T-helper 2 cell treated with Interferon-gamma antibody and Interleukin-4, amounts not matched to agents 5 μg/mL and 100 μg/mL, for 36 hours (primary cell): ENCODE data around the gene GPR108.

Experiments
- DNase-seq: peaks from one replicate; pipeline ENCODE4 v3.0.0; 2021; ENCODE audit warnings: low spot score
- H3K27ac Mint-ChIP-seq: one replicate; pipeline ENCODE4 v1.8.0; 2021; ENCODE audit warnings: mild to moderate bottlenecking, mixed read lengths
- H3K27me3 Mint-ChIP-seq: one replicate; pipeline ENCODE4 v1.8.0; 2021; ENCODE audit warnings: low read depth, mixed read lengths
- H3K36me3 Mint-ChIP-seq: one replicate; pipeline ENCODE4 v1.8.0; 2021; ENCODE audit warnings: low read depth, mixed read lengths
- H3K4me1 Mint-ChIP-seq: one replicate; pipeline ENCODE4 v1.8.0; 2021; ENCODE audit warnings: low read depth, mixed read lengths
- H3K4me3 Mint-ChIP-seq: one replicate; pipeline ENCODE4 v1.8.0; 2022; ENCODE audit warnings: mild to moderate bottlenecking, moderate library complexity, mixed read lengths
- H3K9me3 Mint-ChIP-seq: one replicate; pipeline ENCODE4 v1.8.0; 2021; ENCODE audit warnings: mixed read lengths

The GPR108 gene

DNA sequence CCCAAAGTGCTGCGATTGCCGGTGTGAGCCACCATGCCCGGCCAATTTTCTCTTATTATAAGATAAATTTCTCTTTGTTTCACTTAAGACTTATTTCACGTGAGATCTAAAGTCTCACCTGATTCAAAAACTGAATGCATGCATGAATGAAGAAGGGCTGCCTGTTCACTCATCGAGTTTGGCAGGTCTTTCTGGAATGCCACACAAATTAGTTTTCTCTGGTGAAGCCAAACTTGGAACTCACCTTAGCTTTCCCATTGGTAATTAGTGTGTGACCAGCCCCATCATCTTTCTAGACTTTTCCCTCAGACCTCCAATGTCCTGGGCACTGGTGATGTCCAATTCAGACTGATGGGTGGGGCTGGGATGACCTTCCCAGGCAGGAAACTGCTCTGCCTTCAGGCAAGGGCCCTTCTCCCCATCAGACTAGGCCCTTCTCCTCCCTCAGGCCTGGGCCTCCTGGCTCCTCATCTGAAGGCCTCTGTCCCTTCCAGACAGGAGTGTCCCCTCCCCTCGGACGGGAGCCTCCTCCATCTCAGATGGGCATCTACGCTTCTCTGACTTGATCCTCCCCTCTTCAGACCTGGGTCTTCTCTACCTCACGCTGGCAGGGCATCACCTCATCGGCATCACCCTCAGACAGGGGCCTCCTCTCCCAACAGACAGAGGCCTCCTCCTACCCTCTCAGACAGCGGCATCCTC, 31.3 kb downstream of the GPR108 start:
- Mint-ChIP-seq H3K36me3 (no peaks in the 10 kb centered on the region), H3K27me3 (peaks cover 30% of the 10 kb centered on the region), H3K27ac (no peak overlapping the region), H3K4me1 (peaks cover 4% of the 10 kb centered on the region), H3K4me3 (no peak overlapping the region), H3K9me3 (no peaks in the 10 kb centered on the region)
- no peak for DNase-seq

DNA sequence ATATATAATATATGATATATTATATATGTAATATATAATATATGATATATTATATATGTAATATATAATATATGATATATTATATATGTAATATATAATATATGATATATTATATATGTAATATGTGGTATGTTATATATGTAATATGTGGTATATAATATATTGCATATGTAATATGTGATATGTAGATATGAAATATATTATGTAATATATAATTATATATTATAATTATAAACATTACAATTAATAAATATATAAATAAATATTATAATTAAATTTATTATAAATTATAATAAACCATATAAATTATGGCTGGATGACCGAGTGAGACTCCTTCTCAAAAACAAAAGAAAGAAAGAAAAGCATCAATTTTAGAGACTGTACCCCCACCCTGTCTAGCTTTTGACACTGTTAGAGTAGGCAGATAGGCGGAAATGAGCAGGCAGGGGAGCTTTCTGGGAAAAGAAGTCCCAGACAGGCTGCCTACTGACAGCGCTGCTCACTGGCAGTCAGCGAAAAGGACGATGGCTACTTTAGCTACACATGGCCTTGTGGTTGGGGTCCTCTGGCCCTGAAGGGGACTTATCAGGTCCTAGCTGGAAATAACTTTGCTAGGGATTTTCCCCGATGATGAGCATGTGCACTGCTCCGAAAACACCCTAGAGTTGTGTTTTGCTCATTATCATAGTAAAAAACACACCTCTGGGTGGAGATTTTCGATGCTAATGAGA, 36.6 kb downstream of the GPR108 start:
- H3K36me3 Mint-ChIP-seq = no peaks in the 10 kb centered on the region
- H3K27ac Mint-ChIP-seq = no peak overlapping the region
- H3K4me3 Mint-ChIP-seq = no peak overlapping the region
- DNase-seq = no peak
- H3K27me3 Mint-ChIP-seq = no peaks in the 10 kb centered on the region
- H3K4me1 Mint-ChIP-seq = peaks cover 6% of the 10 kb centered on the region
- no peaks in the 10 kb centered on the region for H3K9me3 Mint-ChIP-seq

DNA sequence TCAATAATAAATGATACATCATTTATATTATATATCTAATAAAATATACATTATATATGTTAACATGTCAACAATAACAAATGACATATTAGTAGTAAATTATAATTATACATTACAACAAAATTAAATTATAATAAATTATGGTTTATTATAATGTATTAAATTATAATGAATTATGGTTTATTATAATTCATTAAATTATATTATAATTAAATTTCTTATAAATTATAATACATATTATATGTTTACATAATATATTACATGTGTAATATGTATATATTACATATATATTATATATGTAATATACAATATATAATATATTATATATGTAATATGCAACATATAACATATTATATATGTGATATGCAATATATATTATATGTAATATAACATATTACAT, 37.4 kb downstream of the GPR108 start:
- peaks cover 6% of the 10 kb centered on the region for H3K4me1 Mint-ChIP-seq

DNA sequence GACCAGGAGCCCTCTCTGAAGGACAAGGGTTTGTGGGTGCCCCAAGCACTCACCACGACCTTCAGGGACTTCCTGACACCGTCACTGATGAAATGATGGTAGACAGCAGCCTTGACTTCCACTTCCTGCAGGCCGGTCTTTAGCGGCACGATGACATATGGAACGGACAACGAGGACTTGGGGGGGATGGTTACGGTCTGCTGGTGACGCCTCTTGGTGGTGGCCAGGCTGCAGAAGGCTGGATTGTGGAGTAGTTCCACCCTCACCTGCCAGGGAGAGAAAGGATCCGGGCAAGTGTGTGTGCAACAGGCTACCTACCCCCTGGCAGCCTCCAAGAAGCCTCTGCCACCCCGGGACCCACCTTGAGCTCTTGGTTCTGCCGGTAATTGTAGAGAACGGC, 40.1 kb downstream of the GPR108 start:
- Mint-ChIP-seq H3K27me3 (no peaks in the 10 kb centered on the region), H3K9me3 (no peaks in the 10 kb centered on the region), H3K27ac (no peak overlapping the region), H3K36me3 (no peaks in the 10 kb centered on the region), H3K4me1 (peaks cover 6% of the 10 kb centered on the region), H3K4me3 (no peak overlapping the region)
- DNase-seq = no peak

More for the DNA sequence above, 37.4 kb downstream of the GPR108 start:
- H3K36me3 Mint-ChIP-seq = no peaks in the 10 kb centered on the region
- no peak for DNase-seq
- H3K27me3 Mint-ChIP-seq = no peaks in the 10 kb centered on the region
- no peak overlapping the region for H3K4me3 Mint-ChIP-seq
- no peak overlapping the region for H3K27ac Mint-ChIP-seq
- H3K9me3 Mint-ChIP-seq = no peaks in the 10 kb centered on the region

DNA sequence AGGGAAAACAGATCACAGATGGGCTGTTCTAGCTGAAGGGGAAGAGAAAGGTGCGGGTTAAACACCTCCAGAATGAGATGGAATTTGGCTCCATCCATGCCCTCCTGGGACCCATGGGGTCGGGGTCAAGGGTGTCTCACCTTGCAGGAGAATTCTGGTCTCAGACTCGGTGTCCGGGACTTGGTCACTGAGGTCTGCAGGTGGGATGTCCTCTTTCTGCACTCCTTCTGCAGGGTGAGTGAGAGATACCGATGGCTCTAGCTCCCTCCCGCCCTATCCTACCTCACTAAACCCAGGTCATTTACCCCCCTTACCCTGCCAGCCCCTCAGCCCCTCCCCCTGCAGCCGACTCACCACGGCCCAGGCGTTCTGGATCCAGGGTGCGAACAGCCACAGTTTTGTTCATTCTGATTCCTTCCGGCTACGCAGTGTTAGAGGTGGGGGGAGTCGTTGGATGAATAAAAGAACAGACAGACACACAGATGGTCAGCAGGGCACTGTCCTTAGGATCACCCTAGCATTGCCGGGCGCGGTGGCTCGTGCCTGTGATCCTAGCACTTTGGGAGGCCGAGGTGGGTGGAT, 41.0 kb downstream of the GPR108 start:
- H3K4me1 Mint-ChIP-seq = peaks cover 6% of the 10 kb centered on the region
- H3K27ac Mint-ChIP-seq = no peak overlapping the region
- no peaks in the 10 kb centered on the region for H3K9me3 Mint-ChIP-seq
- no peak overlapping the region for H3K4me3 Mint-ChIP-seq
- no peaks in the 10 kb centered on the region for H3K27me3 Mint-ChIP-seq
- H3K36me3 Mint-ChIP-seq = no peaks in the 10 kb centered on the region
- DNase-seq = no peak

DNA sequence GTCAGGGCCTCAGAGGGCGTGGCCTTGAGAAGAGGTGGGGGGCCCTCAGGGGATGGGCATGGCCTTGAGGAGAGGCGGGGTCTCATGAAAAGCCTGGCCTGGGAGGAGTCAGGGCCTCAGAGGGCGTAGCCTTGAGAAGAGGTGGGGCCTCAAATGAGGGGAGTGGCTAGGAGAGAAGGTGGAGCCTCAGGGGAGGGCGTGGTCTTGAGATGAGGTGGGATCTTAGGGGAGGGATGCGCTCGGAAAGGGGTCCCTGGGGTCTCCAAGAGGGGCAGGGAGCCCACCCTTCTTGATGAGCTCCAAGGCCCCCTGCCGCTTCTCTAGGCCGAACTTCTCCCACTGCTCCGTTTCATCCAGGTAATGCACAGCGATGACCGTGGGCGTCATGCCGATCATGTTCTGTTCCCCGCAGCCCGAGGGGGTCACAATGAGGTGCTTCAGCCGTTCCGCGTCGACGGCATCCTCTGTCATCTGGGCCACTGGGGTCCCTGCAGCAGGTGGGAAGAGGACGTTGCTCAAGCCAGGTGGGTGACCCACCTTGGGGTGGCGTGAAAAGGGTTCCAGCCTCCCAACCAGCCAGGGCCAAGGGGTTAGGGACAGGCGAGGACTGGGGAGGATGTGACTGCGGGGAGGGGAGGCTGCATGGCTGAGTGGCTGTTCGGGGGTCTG, 43.1 kb downstream of the GPR108 start:
- Mint-ChIP-seq H3K4me1 (peaks cover 6% of the 10 kb centered on the region), H3K27ac (no peak overlapping the region), H3K4me3 (no peak overlapping the region), H3K27me3 (no peaks in the 10 kb centered on the region), H3K36me3 (no peaks in the 10 kb centered on the region), H3K9me3 (no peaks in the 10 kb centered on the region)
- DNase-seq = no peak

DNA sequence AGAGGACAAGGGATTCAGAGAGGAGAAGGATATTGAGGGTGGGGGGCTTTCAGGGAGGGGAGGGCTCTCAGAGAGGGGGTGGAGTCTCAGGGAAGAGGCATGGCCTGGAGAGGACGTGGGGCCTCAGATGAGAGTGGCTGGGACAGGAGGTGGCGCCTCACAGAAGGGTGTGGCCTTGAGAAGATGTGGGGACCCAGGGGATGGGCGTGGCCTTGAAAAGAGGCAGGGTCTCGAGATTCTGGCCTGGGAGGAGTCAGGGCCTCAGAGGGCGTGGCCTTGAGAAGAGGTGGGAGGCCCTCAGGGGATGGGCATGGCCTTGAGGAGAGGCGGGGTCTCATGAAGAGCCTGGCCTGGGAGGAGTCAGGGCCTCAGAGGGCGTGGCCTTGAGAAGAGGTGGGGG, 43.7 kb downstream of the GPR108 start:
- Mint-ChIP-seq H3K36me3 (no peaks in the 10 kb centered on the region), H3K4me1 (peaks cover 10% of the 10 kb centered on the region), H3K27ac (peak overlapping the region; percentile 41), H3K9me3 (no peaks in the 10 kb centered on the region), H3K27me3 (no peaks in the 10 kb centered on the region), H3K4me3 (no peak overlapping the region)
- DNase-seq = no peak

DNA sequence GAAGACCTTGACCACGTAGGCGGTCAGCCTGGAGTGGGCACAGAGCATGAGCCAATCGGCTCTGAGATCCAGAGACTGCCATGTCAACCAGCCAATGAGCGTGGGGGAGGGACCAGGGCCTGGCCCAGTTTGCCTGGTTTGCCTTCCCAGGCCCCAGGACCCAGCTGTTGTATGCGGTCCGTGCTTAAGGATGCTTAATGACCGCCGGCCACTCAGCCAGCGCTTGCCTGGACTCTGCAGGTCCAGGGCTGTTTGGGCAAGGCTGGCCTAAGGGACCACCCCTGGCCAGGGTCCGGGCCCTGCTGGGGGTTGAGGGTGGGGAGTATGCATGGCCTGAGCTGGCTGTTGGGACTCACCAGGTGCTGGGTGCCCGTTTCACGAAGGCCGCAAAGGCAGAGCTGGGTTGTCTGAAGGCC, 44.3 kb downstream of the GPR108 start:
- DNase-seq = no peak
- H3K27me3 Mint-ChIP-seq = no peaks in the 10 kb centered on the region

DNA sequence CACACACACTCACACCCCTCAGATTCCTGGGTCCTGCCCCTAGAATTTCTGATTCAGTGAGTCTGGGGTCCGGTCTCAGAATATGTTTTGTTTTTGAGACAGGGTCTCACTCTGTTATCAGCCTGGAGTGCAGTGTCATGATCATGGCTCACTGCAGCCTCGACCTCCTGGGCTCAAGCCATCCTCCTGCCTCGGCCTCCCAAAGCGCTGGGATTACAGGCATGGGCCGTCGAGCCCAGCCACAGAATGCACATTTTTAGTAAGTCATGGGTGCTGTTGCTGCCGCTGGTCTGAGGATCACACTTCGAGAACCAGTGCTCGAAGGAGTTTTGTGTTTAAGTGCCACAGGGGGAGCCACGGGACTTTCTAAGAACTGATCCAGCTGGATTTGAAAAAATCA, 45.4 kb downstream of the GPR108 start:
- no peak for DNase-seq
- Mint-ChIP-seq H3K4me1 (peaks cover 6% of the 10 kb centered on the region), H3K36me3 (no peaks in the 10 kb centered on the region), H3K9me3 (no peaks in the 10 kb centered on the region), H3K27me3 (no peaks in the 10 kb centered on the region), H3K4me3 (no peak overlapping the region), H3K27ac (no peak overlapping the region)

More for the DNA sequence above, 44.3 kb downstream of the GPR108 start:
- no peak overlapping the region for H3K4me3 Mint-ChIP-seq
- no peaks in the 10 kb centered on the region for H3K36me3 Mint-ChIP-seq
- H3K9me3 Mint-ChIP-seq = no peaks in the 10 kb centered on the region
- no peak overlapping the region for H3K27ac Mint-ChIP-seq
- peaks cover 12% of the 10 kb centered on the region for H3K4me1 Mint-ChIP-seq

DNA sequence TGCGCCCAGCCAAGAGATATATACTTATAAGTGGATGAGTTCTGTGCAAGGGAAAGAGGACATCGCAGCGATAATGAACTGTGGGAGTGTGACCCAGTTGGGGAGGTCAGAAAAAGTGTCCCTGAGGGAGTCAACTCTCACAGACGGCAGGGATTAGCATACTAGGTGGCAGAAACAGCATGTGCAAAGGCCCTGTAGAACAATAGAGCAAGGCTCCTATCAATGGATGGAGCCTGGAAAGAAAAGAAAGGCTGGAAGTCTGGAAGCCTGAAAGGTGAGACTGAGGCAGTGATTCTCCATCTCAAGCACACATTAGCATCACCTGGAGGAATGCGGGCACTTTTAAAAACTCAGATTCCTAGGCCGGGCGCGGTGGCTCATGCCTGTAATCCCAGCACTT, 46.0 kb downstream of the GPR108 start:
- Mint-ChIP-seq H3K36me3 (no peaks in the 10 kb centered on the region), H3K4me3 (no peak overlapping the region), H3K9me3 (no peaks in the 10 kb centered on the region), H3K27me3 (no peaks in the 10 kb centered on the region), H3K27ac (no peak overlapping the region), H3K4me1 (peaks cover 5% of the 10 kb centered on the region)
- no peak for DNase-seq

DNA sequence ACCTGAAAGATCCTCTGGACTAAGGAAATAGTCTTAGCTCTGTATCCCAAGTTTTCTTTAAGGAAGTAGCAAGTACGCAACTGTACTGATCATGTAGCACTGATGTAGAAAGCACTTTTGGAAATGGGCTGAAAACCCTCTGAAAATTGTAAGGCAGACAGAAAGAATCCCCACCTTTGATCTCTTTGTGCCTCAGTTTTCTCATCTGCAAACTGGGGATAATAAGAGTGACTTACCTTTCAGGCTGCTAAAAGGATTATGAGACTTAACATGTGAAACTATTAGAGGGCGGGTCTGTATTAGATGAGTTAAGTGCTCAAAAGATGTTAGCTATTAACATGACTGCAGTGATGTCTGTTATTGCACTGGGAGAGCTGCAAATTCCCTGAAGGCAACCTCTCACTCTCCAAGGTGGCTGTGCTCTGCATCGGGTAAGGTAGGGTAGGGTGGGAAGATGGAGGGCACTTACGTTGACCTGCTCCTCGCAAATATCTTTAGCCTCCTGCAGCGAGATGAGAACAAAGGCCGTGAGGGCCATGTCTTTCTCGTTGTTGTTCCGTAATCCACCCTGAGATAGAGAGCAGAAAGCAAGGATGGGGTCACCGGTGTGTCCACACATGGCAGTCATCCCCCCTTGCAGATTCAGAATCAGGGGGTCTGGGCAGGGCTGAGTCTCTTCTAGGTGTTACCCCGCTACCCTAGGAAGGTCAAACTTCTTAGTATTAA, 47.1 kb downstream of the GPR108 start:
- H3K36me3 Mint-ChIP-seq = no peaks in the 10 kb centered on the region
- H3K27ac Mint-ChIP-seq = no peak overlapping the region
- no peak overlapping the region for H3K4me3 Mint-ChIP-seq
- peaks cover 5% of the 10 kb centered on the region for H3K4me1 Mint-ChIP-seq
- no peaks in the 10 kb centered on the region for H3K27me3 Mint-ChIP-seq
- H3K9me3 Mint-ChIP-seq = no peaks in the 10 kb centered on the region
- no peak for DNase-seq

DNA sequence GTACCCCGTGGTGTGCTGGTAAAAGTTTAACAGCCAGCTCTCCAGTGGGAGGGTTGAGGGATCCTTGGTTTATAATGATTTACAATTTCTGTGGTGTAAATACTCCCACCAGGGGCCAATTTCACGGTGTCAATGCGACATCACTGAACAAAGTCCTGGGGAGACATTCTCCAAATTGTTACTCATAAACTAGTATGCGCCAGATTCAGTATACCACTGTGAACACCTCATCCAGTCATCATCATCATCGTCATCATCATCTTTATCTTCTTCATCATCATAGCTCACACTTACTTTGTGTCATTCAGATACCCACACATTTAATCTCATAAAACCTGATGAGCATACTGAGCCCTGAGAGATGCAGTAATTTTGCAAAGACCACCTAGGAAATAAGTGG, 50.3 kb downstream of the GPR108 start:
- DNase-seq = peak; percentile 36
- H3K4me3 Mint-ChIP-seq = no peak overlapping the region
- no peaks in the 10 kb centered on the region for H3K9me3 Mint-ChIP-seq
- no peak overlapping the region for H3K27ac Mint-ChIP-seq
- no peaks in the 10 kb centered on the region for H3K27me3 Mint-ChIP-seq
- peaks cover 5% of the 10 kb centered on the region for H3K4me1 Mint-ChIP-seq
- H3K36me3 Mint-ChIP-seq = no peaks in the 10 kb centered on the region

DNA sequence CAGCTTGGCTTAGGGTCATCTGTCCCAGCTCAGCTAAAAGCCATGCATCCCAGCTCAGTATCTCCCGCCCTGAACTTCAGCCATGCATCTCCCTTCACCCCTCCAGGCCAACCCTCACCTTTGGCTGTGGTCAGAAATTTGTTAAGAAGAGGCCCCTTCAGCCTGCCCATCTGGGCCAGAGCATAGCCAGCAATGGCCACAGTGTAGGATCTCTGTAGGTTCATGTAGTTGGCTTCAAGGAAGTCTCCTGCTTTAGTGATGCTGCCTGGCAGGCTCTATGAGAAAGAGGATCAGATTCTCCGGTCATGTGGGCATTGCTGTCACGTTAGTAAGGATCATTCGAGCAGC, 50.8 kb downstream of the GPR108 start:
- H3K4me1 Mint-ChIP-seq = peaks cover 5% of the 10 kb centered on the region
- no peaks in the 10 kb centered on the region for H3K36me3 Mint-ChIP-seq
- no peaks in the 10 kb centered on the region for H3K9me3 Mint-ChIP-seq
- H3K27me3 Mint-ChIP-seq = no peaks in the 10 kb centered on the region
- no peak for DNase-seq
- no peak overlapping the region for H3K4me3 Mint-ChIP-seq
- H3K27ac Mint-ChIP-seq = no peak overlapping the region
